Adipose tissue (tissue), 3 donors: ENCODE results near the gene SETD5. TPM values are rescaled to one million over a fixed set of nuclear protein-coding genes. Genes with fewer than 3 reads are reported as not detected.

ENCODE experiments used
- H3K27ac ChIP-seq: one replicate; pipeline ENCODE4 v1.5.1; 2013; ENCODE audit warnings: low read depth, low read length
- WGBS, 3 donors: extraction: QIAGEN DNeasy Blood & Tissue Kit; methylation state at CpG; one replicate each; pipeline ENCODE4 v1.1.7; 2013; 5-methylcytosine and 5-hydroxymethylcytosine counted together
- polyA plus RNA-seq, 3 donors: library from polyadenylated mRNA; stranded (reverse); fragments of 200-250 nt; gene quantifications; one replicate each; pipeline ENCODE4 v1.2.3, GENCODE V29; 2013
- donor health status: healthy with polysubstance abuse.
- donor health status: Bipolar disorder and iron deficiency.
- donor health status: healthy.

SETD5 gene
- polyA plus RNA-seq, 3 donors, result 15.6 to 32.4 (median 28.3) TPM

DNA sequence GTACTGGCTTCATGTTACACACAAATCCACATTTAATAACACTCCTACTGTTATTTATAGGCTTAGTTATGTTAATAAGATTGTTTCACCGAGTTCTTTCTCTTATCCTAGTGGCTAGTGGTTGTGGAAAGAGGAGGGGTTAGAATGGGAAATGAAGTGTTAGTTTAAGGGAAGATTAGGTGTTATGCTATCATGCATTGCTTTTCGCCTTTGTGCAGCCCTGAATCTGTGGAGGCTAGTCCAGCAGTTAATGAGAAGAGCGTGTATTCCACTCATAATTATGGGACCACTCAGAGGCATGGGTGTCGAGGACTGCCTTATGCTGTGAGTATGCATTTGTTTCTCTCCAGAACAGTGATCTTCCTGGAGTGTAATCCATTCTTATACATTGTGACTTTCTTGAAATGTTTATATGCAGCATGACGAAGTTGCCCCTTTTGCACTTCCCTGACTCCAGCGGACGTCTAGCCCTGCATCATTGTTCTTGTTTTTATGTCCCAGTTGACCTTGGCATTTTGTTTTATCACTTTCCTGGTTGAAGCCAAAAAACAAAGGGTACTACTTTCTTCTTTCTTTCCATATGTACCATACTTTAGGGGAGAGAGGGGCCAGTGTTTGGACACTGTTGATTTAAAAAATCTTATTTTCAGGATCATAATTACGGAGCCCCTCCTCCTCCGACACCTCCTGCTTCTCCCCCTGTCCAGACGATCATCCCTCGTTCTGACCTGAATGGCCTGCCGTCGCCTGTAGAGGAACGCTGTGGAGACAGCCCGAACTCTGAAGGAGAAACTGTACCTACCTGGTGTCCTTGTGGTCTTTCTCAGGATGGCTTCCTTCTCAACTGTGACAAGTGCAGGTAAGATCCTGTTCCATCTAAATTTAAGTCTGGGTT lies 36.5 kb downstream of the SETD5 start:
- 81 to 91% (median 91%) methylated on average over 15 of the region's 15 CpGs for WGBS, 3 donors
- H3K27ac ChIP-seq, result no peak overlapping the region

DNA sequence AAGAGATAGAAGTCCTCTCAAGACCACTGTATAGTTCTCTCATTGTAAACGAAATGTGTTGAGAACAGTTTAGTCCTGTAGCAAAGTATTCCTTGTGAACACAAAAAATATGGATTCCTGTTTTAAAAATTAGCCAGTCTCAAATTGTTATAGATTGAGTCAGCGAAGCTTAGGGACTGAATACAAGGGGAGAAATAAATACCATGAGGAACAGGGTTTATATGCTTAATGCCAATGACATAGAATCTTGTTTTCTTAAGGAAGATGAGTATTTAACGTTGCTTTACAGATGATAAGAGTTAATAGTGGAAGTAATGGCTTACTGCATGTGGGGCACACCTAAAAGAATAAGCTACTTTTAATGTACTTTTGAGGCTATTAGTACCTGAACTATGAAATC lies 37.9 kb downstream of the SETD5 start:
- WGBS, 3 donors, result 76 to 92% (median 90%) methylated on average over 3 of the region's 3 CpGs
- H3K27ac ChIP-seq, result no peak overlapping the region

DNA sequence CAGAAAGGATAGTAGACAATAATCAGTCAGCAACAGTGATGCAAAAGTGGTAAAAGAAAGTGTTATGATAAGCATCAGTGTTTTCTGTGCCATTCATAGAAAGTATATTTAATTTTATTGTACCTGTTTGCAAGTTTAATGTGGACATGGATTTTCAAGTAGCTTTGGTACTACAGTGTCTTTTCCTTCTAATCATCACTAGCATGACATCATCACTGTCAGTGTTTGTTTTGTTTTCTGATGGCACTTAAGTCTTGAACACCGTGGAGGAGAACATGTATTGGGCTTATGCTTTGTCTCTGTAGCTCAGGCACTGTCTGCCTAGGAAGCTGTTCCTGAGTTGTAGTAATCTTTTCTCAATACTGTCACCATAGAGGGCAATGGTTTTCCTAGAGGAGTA lies 41.9 kb downstream of the SETD5 start:
- 29 to 56% (median 39%) methylated on average over 1 of the region's 1 CpG for WGBS, 3 donors
- H3K27ac ChIP-seq, result no peak overlapping the region

DNA sequence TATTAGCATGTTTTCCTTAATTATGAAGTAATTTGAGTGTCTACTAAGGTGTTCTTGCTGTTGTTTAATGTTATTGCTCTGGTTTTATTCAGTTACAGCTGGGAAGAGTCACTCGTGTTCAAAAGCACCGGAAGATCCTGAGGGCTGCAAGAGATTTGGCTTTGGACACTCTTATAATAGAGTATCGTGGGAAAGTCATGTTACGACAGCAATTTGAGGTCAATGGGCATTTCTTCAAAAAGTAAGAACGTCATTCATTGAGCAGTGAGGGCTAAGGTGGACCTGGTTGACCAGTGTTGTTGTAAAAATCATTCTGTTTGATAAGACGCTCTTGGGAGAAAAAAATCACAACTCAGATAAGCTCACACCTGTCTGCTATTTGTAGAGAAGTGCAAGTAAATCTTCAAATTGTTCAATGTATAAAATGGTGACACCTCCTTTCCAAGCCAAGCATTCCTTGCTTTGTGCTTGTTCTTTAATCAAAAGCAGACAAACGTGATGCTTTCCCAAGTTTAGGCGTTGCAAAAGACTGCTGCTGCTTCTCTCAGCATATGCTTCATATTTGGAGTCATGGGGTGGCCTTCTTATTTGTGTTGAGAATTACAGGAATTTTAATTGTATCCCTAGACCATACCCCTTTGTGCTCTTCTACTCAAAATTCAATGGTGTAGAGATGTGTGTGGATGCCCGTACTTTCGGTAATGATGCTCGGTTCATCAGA lies 44.2 kb downstream of the SETD5 start:
- 88 to 90% (median 90%) methylated on average over 11 of the region's 11 CpGs for WGBS, 3 donors
- H3K27ac ChIP-seq, result no peak overlapping the region

DNA sequence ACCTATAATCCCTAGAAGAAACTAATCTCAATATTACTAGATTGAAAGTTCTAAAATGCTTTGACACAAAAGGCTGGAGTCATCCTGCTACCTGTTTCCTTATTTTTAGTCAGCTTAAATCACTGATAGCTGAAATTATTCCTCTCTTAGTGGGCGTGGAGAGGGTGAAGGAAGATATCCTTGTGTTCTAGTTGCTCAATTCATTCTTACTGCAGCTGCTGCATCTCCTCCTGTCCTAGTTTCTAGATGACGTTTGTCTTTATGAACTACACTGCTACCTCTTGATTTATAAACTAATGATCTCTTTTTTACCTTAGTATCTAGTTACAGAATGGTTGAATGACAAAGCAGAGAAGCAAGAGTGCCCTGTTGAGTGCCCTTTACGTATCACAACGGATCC lies 50.7 kb downstream of the SETD5 start:
- 87 to 91% (median 88%) methylated on average over 4 of the region's 4 CpGs for WGBS, 3 donors

DNA sequence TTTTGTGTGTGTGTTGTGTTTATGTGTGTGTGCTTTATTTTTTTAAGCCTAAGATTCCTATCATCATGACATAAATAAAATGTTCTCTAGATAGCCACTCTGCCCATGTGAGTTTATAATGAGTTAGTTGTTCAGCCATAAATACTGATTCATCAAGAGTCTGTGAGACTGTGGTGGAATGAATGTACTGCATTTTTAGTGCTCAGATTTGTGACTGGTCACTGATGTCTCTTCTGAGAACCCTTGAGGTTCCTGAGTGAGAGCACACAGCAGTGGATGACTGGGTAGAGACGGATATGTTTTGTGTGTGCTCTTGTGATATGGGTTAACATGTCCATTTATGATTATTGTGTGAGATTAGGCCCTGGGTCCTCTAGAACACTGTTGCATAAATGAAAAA lies 51.2 kb downstream of the SETD5 start:
- 69 to 96% (median 87%) methylated on average over 1 of the region's 1 CpG for WGBS, 3 donors
- no peak overlapping the region for H3K27ac ChIP-seq

More for the DNA sequence above, 50.7 kb downstream of the SETD5 start:
- no peak overlapping the region for H3K27ac ChIP-seq

DNA sequence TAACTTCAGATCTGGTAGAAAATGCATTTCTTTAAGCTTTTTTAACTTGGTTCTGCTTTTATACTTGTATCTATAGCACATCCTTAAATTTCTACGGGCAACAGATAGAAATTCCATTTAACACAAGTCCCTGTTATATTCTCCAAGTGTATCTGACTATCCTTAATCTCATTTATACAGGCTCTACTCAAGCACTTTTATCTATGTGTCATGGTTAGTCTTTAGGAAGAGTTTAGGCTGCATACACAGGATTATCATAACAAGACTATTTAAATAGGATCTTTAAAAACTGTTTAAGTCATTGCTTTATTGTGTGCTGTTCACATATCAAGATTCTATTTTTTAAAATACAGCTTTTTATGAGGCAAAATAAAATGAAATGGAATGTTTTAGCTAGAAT lies 52.7 kb downstream of the SETD5 start:
- H3K27ac ChIP-seq, result no peak overlapping the region
- WGBS, 3 donors, result 86 to 97% (median 92%) methylated on average over 1 of the region's 1 CpG

DNA sequence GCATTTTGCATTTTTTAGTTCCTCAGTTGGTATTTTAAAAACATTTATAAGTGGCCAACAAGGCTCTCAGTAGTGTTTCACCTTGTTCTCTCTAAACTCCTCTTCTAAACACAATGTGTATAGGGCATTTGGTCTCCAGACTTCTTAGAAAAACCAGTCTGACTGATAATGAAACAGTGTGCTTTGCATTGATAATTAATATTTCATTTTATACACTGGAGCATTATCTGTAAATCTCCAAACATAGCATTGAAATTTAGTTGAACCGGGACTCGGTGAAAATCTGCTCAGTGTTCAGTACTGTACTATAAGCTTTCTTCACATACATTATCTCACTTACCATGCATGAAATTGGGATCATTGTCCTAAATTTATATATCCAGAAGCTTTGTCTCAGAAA lies 53.6 kb downstream of the SETD5 start:
- no peak overlapping the region for H3K27ac ChIP-seq
- WGBS, 3 donors, result 92 to 98% (median 96%) methylated on average over 2 of the region's 2 CpGs

DNA sequence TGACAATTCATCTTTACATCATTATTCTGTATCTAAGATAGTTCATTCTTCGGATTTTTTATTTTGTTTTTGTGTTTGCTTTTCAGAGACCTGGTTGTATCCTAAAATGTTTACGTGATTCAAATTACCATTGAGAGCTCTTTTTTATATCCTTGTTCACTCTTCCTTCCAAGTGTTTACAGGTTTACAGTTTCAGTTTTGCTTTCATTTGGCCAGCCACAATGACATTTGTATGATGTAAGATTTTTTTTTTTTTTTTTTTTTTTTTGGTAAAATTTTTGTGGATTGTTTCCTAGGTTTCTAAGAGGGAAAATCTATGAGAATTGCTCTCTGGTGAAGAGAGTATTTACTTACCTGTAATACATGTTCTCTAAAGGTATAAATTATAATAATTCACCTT lies 55.0 kb downstream of the SETD5 start:
- WGBS, 3 donors, result 76 to 82% (median 81%) methylated on average over 2 of the region's 2 CpGs
- no peak overlapping the region for H3K27ac ChIP-seq

DNA sequence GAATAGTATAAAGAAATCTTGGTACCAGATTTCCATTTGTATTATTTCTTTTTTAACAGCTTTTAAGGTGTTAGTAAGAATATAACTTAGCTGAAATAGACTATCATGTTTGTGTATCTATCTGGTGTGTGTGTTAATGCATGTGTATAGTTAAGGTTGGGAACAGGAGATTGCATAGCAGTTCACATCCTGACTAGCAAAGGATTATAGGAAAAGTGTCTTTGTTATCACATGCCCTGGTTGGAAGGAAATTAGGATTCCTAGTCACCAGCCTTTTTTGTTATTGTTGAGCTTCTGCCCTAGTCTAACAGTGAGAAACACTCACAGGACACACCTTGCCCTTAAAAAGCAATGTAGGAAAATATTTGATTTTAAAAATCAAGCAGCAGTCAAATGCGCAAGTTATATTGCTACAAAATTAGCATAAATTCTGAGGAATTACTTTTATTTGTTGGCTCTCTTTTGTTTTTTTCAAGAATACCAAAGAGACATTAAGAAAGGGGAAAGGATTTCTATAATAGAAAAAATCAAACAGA lies 58.2 kb downstream of the SETD5 start:
- H3K27ac ChIP-seq, result no peak overlapping the region
- 98 to 100% (median 100%) methylated on average over 1 of the region's 1 CpG for WGBS, 3 donors

DNA sequence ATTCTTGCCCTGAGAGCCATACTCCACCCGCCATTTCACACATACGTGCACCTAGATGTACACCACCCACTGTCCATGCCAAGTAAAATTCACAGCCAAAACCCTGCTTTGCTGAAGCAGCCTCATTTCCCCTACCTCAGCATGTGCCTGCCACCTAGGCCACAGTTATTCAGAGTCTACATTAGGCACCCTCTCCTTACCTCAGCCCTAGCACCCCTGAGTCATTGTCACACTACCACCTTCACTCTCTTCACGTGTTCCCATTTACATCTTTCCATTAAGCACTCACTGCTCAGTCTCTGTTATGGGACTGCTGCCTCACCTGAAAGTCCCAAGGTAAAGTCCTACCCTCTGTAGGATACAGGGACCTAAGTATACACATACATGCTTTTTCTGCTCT lies 70.0 kb downstream of the SETD5 start:
- 93 to 97% (median 95%) methylated on average over 3 of the region's 3 CpGs for whole genome bisulfite sequencing, 3 donors
- no peak overlapping the region for H3K27ac ChIP-seq

DNA sequence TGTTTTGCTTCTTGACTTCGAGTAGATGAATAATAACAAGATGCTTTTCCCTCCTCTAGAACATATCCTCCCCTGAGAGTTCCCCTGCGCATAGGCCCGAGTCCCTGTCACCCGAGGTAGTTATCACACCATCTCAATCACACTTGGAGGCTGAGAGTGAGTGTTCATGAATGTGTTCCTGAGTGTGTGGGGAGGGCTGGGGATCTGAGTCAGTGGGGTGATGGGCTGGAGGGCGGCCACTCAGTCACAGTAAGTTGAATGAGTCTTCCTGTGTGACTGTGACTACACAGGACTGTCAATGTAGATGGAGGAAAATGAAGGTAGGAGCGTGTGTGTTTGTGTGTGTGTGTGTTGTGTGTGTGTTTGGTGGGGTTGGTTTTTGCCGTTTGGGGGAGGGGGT lies 71.0 kb downstream of the SETD5 start:
- H3K27ac ChIP-seq, result no peak overlapping the region
- WGBS, 3 donors, result 88 to 92% (median 89%) methylated on average over 7 of the region's 7 CpGs

DNA sequence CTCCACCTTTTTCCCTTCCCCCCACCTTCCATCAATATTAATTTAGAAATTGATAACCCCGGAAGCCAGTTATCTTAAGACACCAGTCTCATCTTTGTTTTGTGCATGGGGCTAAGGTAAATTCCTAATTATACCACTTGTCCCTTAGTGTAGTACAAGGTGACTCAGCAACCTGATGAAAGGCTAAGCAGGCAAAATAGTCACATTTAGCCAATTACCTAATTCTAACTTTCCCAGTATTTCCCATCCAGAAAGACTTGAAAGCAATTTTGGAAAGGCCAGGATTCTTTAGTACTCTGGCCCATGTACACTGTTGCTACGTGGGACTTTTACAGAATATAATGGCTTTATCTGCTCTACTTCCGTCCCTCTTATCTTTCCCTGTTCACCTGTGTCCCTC lies 72.6 kb downstream of the SETD5 start:
- 63 to 94% (median 86%) methylated on average over 3 of the region's 3 CpGs for WGBS, 3 donors
- no peak overlapping the region for H3K27ac ChIP-seq

DNA sequence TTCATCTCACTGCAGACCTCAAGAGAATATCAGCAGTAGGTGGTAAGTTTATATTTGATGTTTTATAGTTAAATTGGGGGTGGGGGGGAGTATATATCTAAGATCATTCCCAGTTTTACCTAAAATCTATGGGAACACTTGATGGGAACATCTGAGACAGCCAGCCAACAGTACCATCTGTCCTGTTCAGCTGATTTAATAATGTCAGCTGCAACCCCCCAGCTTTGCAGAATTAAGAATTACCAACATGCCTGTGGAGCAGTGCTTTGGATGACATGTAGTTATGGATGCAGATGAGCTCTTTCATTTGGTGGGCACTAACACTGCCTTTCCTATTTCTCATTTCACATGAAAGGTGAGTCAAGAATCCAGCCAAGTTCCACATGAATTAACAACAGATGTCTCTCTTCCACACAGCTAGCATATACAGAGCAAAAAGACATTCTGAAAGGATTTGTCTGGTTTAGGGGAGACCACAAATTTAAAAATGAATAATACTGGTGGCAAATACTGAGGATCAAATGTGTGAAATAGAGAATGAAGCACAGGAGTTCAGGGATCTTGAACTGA lies 76.2 kb downstream of the SETD5 start:
- no peak overlapping the region for H3K27ac ChIP-seq

DNA sequence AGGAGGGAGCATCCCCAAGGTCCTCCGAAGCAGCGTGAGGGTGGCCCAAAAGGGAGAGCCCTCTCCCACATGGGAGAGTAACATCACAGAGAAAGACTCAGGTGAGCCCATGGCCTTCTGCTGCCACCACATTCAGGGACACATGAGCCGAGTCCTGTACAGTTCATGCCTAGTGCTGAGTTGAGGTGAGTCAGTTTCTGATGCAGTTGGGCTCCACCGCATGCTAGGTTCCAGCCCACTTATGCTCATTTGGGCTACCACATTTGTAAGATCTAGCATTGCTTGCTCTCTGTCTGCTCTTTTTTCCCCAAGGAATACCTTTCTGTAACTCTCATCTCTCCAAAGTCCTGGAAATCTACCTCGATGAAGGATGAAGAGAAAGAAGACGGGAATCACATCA lies 77.1 kb downstream of the SETD5 start:
- no peak overlapping the region for H3K27ac ChIP-seq
- 95 to 97% (median 96%) methylated on average over 6 of the region's 6 CpGs for WGBS, 3 donors

DNA sequence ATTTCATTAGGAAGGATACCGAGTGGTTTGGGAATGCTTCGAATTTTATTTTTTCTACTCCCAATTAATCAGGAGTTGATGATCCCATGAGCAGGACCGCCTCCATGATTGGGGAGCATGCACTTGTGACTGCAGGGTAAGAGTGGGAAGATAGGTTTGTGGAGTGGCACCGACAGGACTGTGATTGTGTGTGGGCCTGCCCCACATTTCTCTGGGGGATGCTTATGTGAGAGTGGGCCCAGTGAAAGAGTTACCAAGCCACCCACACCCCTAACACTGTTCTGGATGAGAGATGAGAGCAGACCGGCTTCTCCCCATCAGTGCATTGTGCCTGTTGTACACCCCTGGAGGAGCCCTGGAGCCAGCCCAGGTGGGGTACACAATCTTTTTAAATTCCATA lies 79.5 kb downstream of the SETD5 start:
- WGBS, 3 donors, result 92 to 99% (median 95%) methylated on average over 5 of the region's 5 CpGs
- no peak overlapping the region for H3K27ac ChIP-seq

DNA sequence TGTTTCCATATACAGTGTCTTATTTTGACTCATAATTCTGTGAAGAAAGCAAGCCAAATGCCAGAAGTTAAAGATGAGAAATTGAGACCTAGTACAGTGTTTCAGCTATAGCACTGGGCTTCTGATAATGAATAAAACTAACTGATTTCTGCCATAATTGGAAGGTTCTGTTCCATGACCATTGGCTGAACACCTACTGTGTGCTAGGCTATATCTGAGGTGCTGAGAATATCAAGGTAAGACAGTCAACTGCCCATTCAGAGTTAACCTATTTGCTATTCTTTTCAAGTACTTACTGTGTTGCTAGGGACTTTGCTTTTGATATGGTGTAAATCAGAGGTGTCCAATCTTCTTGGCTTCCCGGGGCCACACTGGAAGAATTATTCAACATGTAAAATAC lies 82.8 kb downstream of the SETD5 start:
- 94 to 100% (median 96%) methylated on average over 1 of the region's 1 CpG for WGBS, 3 donors
- H3K27ac ChIP-seq, result no peak overlapping the region

DNA sequence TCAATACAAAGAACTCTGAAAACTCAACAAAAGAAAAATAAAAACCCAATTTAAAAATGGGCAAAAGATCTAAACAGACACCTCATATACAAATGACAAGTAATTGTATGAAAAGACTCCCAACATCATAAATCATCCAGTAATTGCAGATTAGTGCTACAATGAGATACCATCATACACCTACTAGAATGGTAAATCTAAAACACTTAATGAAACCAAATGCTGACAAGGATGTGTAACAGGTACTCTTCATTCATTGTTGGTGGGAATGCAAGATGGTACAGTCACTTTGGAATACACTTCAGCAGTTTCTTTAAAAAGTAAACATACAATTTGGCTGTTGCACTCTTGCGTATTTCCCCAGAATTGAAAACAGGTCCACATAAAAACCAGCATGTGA lies 87.8 kb downstream of the SETD5 start:
- WGBS, 3 donors, result 97 to 100% (median 99%) methylated on average over 1 of the region's 1 CpG
- H3K27ac ChIP-seq, result no peak overlapping the region

DNA sequence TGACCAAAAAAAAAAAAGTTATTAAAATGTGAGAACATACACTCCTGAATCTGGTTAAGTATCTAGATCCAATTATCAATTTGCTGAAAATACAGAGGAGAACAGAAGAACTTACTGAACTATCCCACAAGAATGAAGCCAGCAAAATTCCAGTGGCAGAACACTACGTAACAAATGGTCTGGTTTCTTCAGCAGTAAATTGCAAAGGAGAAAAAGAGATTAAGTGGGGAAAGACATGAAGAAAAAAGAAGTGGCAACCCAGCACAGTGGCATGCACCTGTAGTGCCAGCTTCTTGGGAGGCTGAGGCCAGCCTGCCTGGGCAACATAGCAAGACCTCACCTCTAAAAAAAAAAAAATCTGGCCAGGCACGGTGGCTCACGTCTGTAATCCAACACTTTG lies 94.1 kb downstream of the SETD5 start:
- 64 to 69% (median 64%) methylated on average over 3 of the region's 3 CpGs for WGBS, 3 donors
- no peak overlapping the region for H3K27ac ChIP-seq
